NCI-H1436 (cell line): ENCODE results near the gene MORF4L2.

Experiments used
- DNase-seq: peaks from one replicate; lab custom pipeline; 2025; lab: John Stamatoyannopoulos, UW

The MORF4L2 gene

GRCh38 chrX:103686199-103687072 lies at the start of gene MORF4L2:
Gene MORF4L2 (minus strand): TSS chrX:103686699. CDS start chrX:103677027, 9,672 bp downstream.
- DNase-seq, result peak; percentile 99

- peak; percentile 29 for DNase-seq
These were observed 47.7 kb upstream of the MORF4L2 start for GRCh38 chrX:103734125-103734760.

GRCh38 chrX:103733017-103733416 lies 46.5 kb upstream of the MORF4L2 start:
- no peak for DNase-seq

- DNase-seq, result no peak
These were observed 44.4 kb upstream of the MORF4L2 start for GRCh38 chrX:103730796-103731493.

GRCh38 chrX:103730147-103730795 lies 43.8 kb upstream of the MORF4L2 start:
- no peak for DNase-seq

GRCh38 chrX:103729015-103729414 lies 42.5 kb upstream of the MORF4L2 start:
- DNase-seq, result no peak

GRCh38 chrX:103727115-103727514 lies 40.6 kb upstream of the MORF4L2 start:
- no peak for DNase-seq

DNA sequence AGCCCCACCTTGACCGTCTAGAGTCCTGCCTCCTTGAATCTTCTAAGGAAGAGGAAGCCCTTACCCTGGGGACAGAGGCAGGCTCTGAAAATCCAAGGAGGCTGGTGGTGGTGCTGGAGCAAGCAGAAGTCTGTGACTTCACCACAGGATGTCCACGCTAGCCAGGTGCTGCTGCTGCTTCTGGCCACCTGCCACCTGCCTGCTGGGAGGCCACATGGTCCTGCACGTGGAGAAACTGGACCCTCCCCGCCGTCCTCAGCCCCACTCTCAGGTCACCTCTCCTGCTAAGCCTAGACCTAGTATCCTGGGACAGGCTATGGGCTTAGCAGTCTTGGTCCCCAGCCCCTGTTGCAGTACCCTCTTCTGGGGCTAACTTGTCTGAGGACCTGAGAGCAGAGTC lies 40.0 kb upstream of the MORF4L2 start:
- DNase-seq, result no peak

GRCh38 chrX:103722505-103722904 lies 36.0 kb upstream of the MORF4L2 start:
- no peak for DNase-seq

GRCh38 chrX:103718120-103718519 lies 31.6 kb upstream of the MORF4L2 start:
- DNase-seq, result no peak

DNA sequence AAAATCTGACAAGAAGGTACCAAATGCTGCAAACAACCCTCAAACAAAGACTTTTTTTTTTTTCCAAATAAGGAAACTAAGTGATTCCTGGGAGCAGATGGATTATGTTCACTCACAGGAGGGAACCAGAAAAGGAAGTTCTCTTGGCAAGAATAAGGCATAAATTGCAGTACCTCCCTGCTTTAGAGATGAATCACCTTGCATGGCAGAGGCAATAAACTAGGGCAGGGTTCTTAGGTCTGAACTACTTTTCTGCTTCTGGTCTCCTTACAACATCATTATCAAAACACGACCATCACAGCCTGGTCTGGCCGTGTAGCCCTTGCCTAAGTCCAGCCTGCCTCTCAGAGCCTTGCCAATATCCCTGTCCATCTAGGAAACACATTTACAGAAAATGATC lies 30.5 kb upstream of the MORF4L2 start:
- DNase-seq, result no peak

- DNase-seq, result no peak
These were observed 24.1 kb upstream of the MORF4L2 start, which contains the start of gene TMEM31 for GRCh38 chrX:103710609-103711008. Gene TMEM31 (plus strand): TSS chrX:103710909. CDS start chrX:103712259, 1,350 bp downstream.

- DNase-seq, result no peak
These were observed 18.4 kb upstream of the MORF4L2 start for GRCh38 chrX:103704863-103705262.

DNA sequence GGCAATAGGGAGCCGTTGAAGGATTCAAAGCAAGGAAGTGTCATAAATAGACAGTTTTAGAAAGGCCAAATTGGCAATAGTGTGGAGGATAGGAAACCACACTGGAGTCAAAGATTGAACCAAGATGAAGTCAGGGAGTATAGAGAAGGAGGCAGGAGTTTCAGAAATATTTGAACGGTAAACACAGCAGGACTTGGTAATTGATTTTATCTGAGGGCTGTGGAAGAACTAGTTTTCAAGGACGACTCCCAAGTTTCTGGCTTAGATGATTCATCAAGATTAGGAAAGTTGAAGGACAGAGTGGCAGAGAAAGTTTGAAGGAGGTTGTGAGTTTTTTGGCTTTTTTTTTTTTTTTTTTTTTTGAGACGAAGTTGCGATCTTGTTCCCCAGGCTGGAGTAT lies 12.7 kb upstream of the MORF4L2 start:
- DNase-seq, result no peak

GRCh38 chrX:103697687-103698086 lies 11.2 kb upstream of the MORF4L2 start:
- DNase-seq, result no peak

DNA sequence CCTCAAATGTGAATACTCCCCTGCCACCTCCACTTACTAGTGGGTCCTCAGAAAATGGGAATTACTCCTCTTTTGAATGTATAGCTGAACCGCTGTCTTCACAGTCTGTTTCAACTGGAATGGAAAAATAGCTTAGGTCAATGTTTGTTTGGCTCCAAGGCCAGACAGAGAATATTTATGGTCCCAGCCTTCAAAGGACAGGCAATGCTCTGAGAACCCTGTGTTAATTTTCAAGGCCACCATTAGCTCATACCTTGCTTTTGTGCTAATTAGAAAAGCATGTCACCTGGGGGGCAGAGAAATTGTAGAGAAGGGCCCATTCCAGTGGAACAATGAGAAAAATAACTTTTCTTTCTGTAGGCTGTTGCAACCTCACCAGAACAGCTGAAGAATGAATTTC lies 4.6 kb upstream of the MORF4L2 start:
- DNase-seq, result no peak

- peak; percentile 63 for DNase-seq
These were observed 2.4 kb upstream of the MORF4L2 start for GRCh38 chrX:103688946-103689345.

DNA sequence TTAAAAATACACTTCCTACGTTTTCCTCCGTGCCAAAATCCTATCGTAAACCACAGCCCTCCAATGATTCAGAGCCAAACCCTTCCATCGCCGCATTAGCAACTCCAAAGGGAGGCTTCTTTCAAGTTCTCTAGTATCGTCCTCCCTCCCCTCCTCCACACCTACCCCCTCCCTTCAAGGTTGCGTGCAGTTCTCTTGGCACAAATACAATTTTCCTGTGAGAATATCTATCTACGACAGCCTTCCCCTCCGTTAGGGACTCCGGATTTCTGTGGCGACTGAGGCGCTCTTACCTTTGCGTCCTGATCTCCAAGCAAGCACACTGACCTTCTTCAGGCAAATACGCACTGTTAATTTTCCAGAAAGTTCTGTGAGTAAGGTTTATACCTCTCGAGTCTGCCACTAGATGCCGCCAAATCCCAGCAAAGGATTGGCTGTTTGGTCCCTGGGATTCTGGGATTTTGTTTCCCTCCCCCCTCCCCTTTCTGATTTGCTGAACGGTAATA lies 1.2 kb upstream of the MORF4L2 start:
- DNase-seq, result peak; percentile 86

DNA sequence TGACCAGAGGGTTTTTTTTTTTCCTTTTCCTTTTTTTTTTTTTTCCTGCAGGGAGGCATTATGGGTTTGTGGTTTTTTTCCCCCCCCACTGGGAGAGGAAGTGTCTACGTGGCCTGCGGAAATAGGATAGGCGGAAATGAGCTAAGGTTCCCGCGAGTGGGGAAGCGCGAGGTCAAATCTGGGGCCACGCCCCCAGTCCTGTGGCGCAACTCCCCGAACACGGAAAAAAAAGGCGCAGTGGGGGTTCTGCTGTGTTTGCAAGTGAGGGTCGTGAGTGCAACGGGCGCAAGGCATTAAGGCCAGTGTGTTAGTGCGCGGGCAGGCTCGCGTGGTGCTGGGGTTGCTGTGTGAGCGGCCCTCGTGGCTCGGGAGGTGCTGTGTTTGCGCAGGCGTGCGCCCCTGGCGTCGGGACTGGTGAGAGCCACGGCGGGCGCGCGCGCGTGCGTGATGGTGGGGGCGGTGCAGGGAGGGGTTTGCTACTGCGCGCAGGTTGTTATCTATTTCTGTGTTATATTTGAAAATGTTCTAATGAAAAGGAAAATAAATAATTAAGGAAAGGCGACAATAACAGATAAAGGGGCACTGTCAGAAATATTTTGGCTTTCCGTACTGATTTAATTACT lies 685 bp upstream of the MORF4L2 start:
- peak; percentile 85 for DNase-seq

- DNase-seq, result no peak
These were observed 1.1 kb downstream of the MORF4L2 start for GRCh38 chrX:103685396-103685795.

- DNase-seq, result no peak
These were observed 5.1 kb downstream of the MORF4L2 start for GRCh38 chrX:103681443-103681842.
